Non-pigmented ciliary epithelial cell (primary cell): ENCODE data around the gene PALD1.
A peak's percentile ranks its signal among the peaks of the same experiment; 100 is the strongest.

ENCODE experiments used
- DNase-seq: peaks from one replicate; pipeline ENCODE4 v3.0.0-alpha.2; 2010; ENCODE audit warnings: low read depth

The PALD1 gene

GRCh38 chr10:70504521-70505358 is 26.2 kb downstream of the PALD1 start:
- no peak for DNase-seq

GRCh38 chr10:70505908-70506307 is 27.3 kb downstream of the PALD1 start:
- DNase-seq = no peak

- DNase-seq = no peak
These were observed 29.4 kb downstream of the PALD1 start for GRCh38 chr10:70507966-70508365.

- no peak for DNase-seq
These were observed 30.6 kb downstream of the PALD1 start for GRCh38 chr10:70508912-70509756.

- no peak for DNase-seq
These were observed 31.2 kb downstream of the PALD1 start for GRCh38 chr10:70509757-70510147.

GRCh38 chr10:70510453-70510852 is 31.9 kb downstream of the PALD1 start:
- DNase-seq = no peak

GRCh38 chr10:70510904-70511303 is 32.3 kb downstream of the PALD1 start:
- no peak for DNase-seq

- no peak for DNase-seq
These were observed 33.6 kb downstream of the PALD1 start for GRCh38 chr10:70512149-70512639.

GRCh38 chr10:70513848-70514309 is 35.3 kb downstream of the PALD1 start:
- no peak for DNase-seq

- DNase-seq = no peak
These were observed 36.0 kb downstream of the PALD1 start for GRCh38 chr10:70514591-70514990.

- DNase-seq = no peak
These were observed 36.6 kb downstream of the PALD1 start for GRCh38 chr10:70515035-70515667.

GRCh38 chr10:70518695-70519094 is 40.1 kb downstream of the PALD1 start:
- peak; percentile 30 for DNase-seq

- DNase-seq = no peak
These were observed 44.5 kb downstream of the PALD1 start for GRCh38 chr10:70523057-70523456.

GRCh38 chr10:70523549-70523948 is 45.0 kb downstream of the PALD1 start:
- DNase-seq = no peak

- DNase-seq = no peak
These were observed 49.7 kb downstream of the PALD1 start for GRCh38 chr10:70528314-70528713.

- no peak for DNase-seq
These were observed 50.3 kb downstream of the PALD1 start for GRCh38 chr10:70528741-70529362.

GRCh38 chr10:70529848-70530247 is 51.3 kb downstream of the PALD1 start:
- DNase-seq = no peak

- no peak for DNase-seq
These were observed 51.7 kb downstream of the PALD1 start for GRCh38 chr10:70530315-70530714.

GRCh38 chr10:70532554-70533188 is 54.1 kb downstream of the PALD1 start:
- DNase-seq = no peak

- no peak for DNase-seq
These were observed 54.6 kb downstream of the PALD1 start for GRCh38 chr10:70533189-70533558.

- DNase-seq = no peak
These were observed 55.7 kb downstream of the PALD1 start for GRCh38 chr10:70534281-70534680.

GRCh38 chr10:70535001-70535400 is 56.4 kb downstream of the PALD1 start:
- no peak for DNase-seq
